Endothelial cell of umbilical vein (primary cell): ENCODE data around the gene KCND2. TPM values are rescaled to one million over a fixed set of nuclear protein-coding genes. Genes with fewer than 3 reads are reported as not detected.

ENCODE experiments used
- BruUV-seq: library from RNA; stranded (reverse); fragments of 400-500 nt; replicated peaks from 2 replicates; lab custom pipeline; 2021; lab: Mats Ljungman, UMichigan
- CTCF ChIA-PET: fragments of 300-600, 350-600 bp; sonication (Branson Sonifier 250); formaldehyde crosslinking; loops from one replicate; lab custom pipeline; 2021; ENCODE audit warnings: antibody characterized with exemption, inconsistent platforms; lab: Charles Lee
- POLR2A ChIA-PET: fragments of 300-600, 350-600 bp; sonication (Branson Sonifier 250); formaldehyde crosslinking; loops from one replicate; lab custom pipeline; 2021; ENCODE audit warnings: antibody characterized with exemption, inconsistent platforms; lab: Charles Lee
- DNase-seq: peaks from one replicate; pipeline ENCODE4 v3.0.0-alpha.2; 2011; ENCODE audit warnings: low read depth, low spot score
- FAIRE-seq: peaks from 2 replicates; lab custom pipeline; 2011; peaks lifted over from hg19 to GRCh38; lab: Jason Lieb, UNC
- H2AFZ ChIP-seq: 2 replicates; pipeline ENCODE4 v1.6.0; 2012; ENCODE audit warnings: low read depth, low read length, control low read depth, inconsistent platforms
- H3K27ac ChIP-seq: 2 replicates; pipeline ENCODE4 v1.5.1; 2011; ENCODE audit warnings: low read depth, mild to moderate bottlenecking, control low read depth, low read length, moderate library complexity; ENCODE audit not compliant: insufficient read depth
- H3K27me3 ChIP-seq, 2 experiments: 2 replicates each; pipeline versions ENCODE4 v1.6.0 to v1.6.1; 2011; ENCODE audit warnings: low read length in 2 of 2, mixed read lengths in 1 of 2; ENCODE audit not compliant: control insufficient read depth in 2 of 2, insufficient read depth in 2 of 2
- H3K36me3 ChIP-seq, 2 experiments: 2 replicates in 1 of 2; 3 replicates in 1 of 2; pipeline ENCODE4 v1.5.1; 2011; ENCODE audit warnings: low read length in 2 of 2, mild to moderate bottlenecking in 1 of 2, moderate library complexity in 1 of 2; ENCODE audit not compliant: control insufficient read depth in 2 of 2, insufficient read depth in 2 of 2; ENCODE audit errors: extremely low read depth in 1 of 2
- H3K4me1 ChIP-seq: 3 replicates; pipeline ENCODE4 v1.5.1; 2011; ENCODE audit warnings: mild to moderate bottlenecking, low read length; ENCODE audit not compliant: control insufficient read depth, insufficient read depth; ENCODE audit errors: extremely low read depth
- H3K4me2 ChIP-seq: 2 replicates; pipeline ENCODE4 v1.6.1; 2011; ENCODE audit warnings: low read length, control low read depth, mixed read lengths; ENCODE audit not compliant: insufficient read depth
- H3K4me3 ChIP-seq, 3 experiments: fragments of 200-600 bp in 1 of 3; sonication (generic), shearing (Covaris generic) in 1 of 3; replicated peaks in 1 of 3; 2 replicates each; pipeline ENCODE4 v1.5.1; 2011 to 2016; ENCODE audit warnings: control low read depth in 3 of 3, low read length in 3 of 3, mild to moderate bottlenecking in 2 of 3, inconsistent platforms in 1 of 3, low read depth in 1 of 3, moderate library complexity in 1 of 3; ENCODE audit not compliant: insufficient read depth in 1 of 3
- H3K79me2 ChIP-seq: 2 replicates; pipeline ENCODE4 v1.6.0; 2012; ENCODE audit warnings: low read length, inconsistent platforms; ENCODE audit not compliant: control insufficient read depth, insufficient read depth
- H3K9ac ChIP-seq: replicated peaks from 2 replicates; pipeline ENCODE3; 2011; ENCODE audit warnings: low read length, control low read depth; ENCODE audit not compliant: insufficient read depth; ENCODE audit errors: extremely low read depth
- H3K9me1 ChIP-seq: replicated peaks from 3 replicates; pipeline ENCODE4 v1.6.0; 2011; ENCODE audit warnings: mild to moderate bottlenecking, low read length; ENCODE audit not compliant: control insufficient read depth, insufficient read depth; ENCODE audit errors: extremely low read depth
- H3K9me3 ChIP-seq: replicated peaks from 2 replicates; pipeline ENCODE4 v1.5.1; 2012; ENCODE audit warnings: low read length, inconsistent platforms; ENCODE audit not compliant: control insufficient read depth, insufficient read depth
- H4K20me1 ChIP-seq: replicated peaks from 2 replicates; pipeline ENCODE3; 2011; ENCODE audit warnings: mild to moderate bottlenecking, low read length; ENCODE audit not compliant: control insufficient read depth, insufficient read depth; ENCODE audit errors: extremely low read depth
- CTCF ChIP-seq, 2 donors: IDR thresholded peaks; 1 replicate in 1 of 2; 2 replicates in 1 of 2; pipeline ENCODE4 v1.5.1; 2011; ENCODE audit warnings: low read length in 2 of 2, mild to moderate bottlenecking in 2 of 2, moderate library complexity in 2 of 2, control low read depth in 1 of 2, inconsistent platforms in 1 of 2, low read depth in 1 of 2; ENCODE audit not compliant: insufficient read depth in 1 of 2; ENCODE audit errors: extremely low read depth in 1 of 2
- EZH2 ChIP-seq: IDR thresholded peaks from 2 replicates; pipeline ENCODE4 v1.6.1; 2012; ENCODE audit warnings: borderline replicate concordance, low read depth, mild to moderate bottlenecking, moderate library complexity, low read length, inconsistent platforms; ENCODE audit not compliant: severe bottlenecking
- GATA2 ChIP-seq: IDR thresholded peaks from 2 replicates; pipeline ENCODE4 v1.7.0; 2011; ENCODE audit warnings: low read depth, mild to moderate bottlenecking, moderate library complexity, mixed read lengths, low read length; ENCODE audit not compliant: insufficient read length, insufficient read depth
- JUN ChIP-seq: IDR thresholded peaks from 2 replicates; pipeline ENCODE4 v1.6.1; 2011; ENCODE audit warnings: borderline replicate concordance, low read depth; ENCODE audit not compliant: insufficient read length, insufficient read depth
- MYC ChIP-seq: IDR thresholded peaks from one replicate; pipeline ENCODE4 v1.6.1; 2011; ENCODE audit warnings: mild to moderate bottlenecking, low read depth, low read length
- POLR2A ChIP-seq: IDR thresholded peaks from 2 replicates; pipeline ENCODE4 v1.6.1; 2012; ENCODE audit warnings: low read depth, mild to moderate bottlenecking, control low read depth, low read length
- POLR2AphosphoS5 ChIP-seq: IDR thresholded peaks from 2 replicates; pipeline ENCODE4 v1.6.1; 2012; ENCODE audit warnings: low read depth, mild to moderate bottlenecking, control low read depth, low read length, moderate library complexity; ENCODE audit not compliant: insufficient read depth
- dilution Hi-C: fragments of 300-500 bp; cut with MboI; formaldehyde crosslinking; loops from one replicate; pipeline ENCODE4 v1.15.0; 2019; ENCODE audit warnings: low sequenced_read_pairs; ENCODE audit not compliant: extremely low pct_ligation_motif_present
- intact Hi-C: fragments of 100-400 bp; cut with micrococcal nuclease; formaldehyde crosslinking; loops from one replicate; pipeline ENCODE4 v1.10.0; 2022
- polyA plus RNA-seq, 4 experiments: library from polyadenylated mRNA; depleted of rRNA in 3 of 4; stranded (reverse) in 3 of 4; unstranded in 1 of 4; fragments of >200 nt; gene quantifications; 2 replicates each; pipeline versions ENCODE4 v1.2.1 to v1.2.3, GENCODE V29; 2011 to 2012; ENCODE audit warnings: missing spikeins in 1 of 4
- total RNA-seq: library from RNA; stranded (reverse); gene quantifications from 2 replicates; pipeline ENCODE4 v1.2.3, GENCODE V29; 2021

Gene KCND2
- total and polyA plus RNA-seq, 2 donors (not counting 3 experiments of a cell fraction or from before 2014, with no cell fraction given) = not detected

- Histone ChIP-seq H3K27me3 (peaks cover 2 to 3% of the 10 kb centered on the region in 2 experiments), H3K4me3 (no peak overlapping the region), H3K4me1 (peaks cover 2% of the 10 kb centered on the region), H3K9me3 (no peaks in the 10 kb centered on the region), H3K4me2 (peak overlapping the region; percentile 47), H3K9me1 (no peaks in the 10 kb centered on the region), H3K36me3 (no peaks in the 10 kb centered on the region), H2AFZ (peak overlapping the region; percentile 66), H3K9ac (no peak overlapping the region), H3K79me2 (no peaks in the 10 kb centered on the region), H3K27ac (no peak overlapping the region), H4K20me1 (no peaks in the 10 kb centered on the region)
- FAIRE-seq = peak; percentile 83
- dilution Hi-C loops (no loop called here), intact Hi-C loops (loop anchor here (1.0 to 10.0 kb wide), 5 partner anchors 215 to 1455 kb away; partner anchors contain the start of gene KCND2)
- no peak for TF ChIP-seq POLR2A
- peak; percentile 37 to 39 for TF ChIP-seq CTCF (IDR thresholded peaks at IDR 0.05; ENCODE audit: extremely low read depth in 1 of 2, insufficient read depth in 1 of 2, low read depth in 1 of 2, low read length in 2 of 2)
- TF ChIP-seq EZH2 = no peak
- no peak for TF ChIP-seq MYC
- TF ChIP-seq JUN = no peak
- TF ChIP-seq POLR2AphosphoS5 = no peak
- no peak for TF ChIP-seq GATA2
- ChIA-PET POLR2A (no interaction called here), CTCF (interaction anchor here (0.6 to 5.1 kb wide), 32 partner anchors 9 to 1454 kb away, joined by 3 to 71 read pairs (median 4); partner anchors contain the start of gene ING3)
- peak; percentile 48 for DNase-seq
- BruUV-seq = no TSS peak
Measured at GRCh38 chr7:120725376-120726039, 452.5 kb downstream of the KCND2 start.
